SK-N-SH treated with all-trans-retinoic acid at 6 μM for 48 hours (cell line): ENCODE results near the gene IGFBP4.

Source experiments
- ATAC-seq: fragments of 200-7000 bp; cut with Tn5 transposase; 3 replicates; pipeline ENCODE4 v1.9.1; 2020; ENCODE audit warnings: mild to moderate bottlenecking, moderate library complexity
- ARNTL ChIP-seq: fragments of 450-650 bp; formaldehyde crosslinking; IDR thresholded peaks from 2 replicates; pipeline ENCODE4 v1.5.0; 2020; ENCODE audit warnings: low read depth, mild to moderate bottlenecking, moderate library complexity, borderline replicate concordance
- BACH2 ChIP-seq: fragments of 250-450 bp; sonication (Bioruptor Pico); IDR thresholded peaks from 2 replicates; pipeline ENCODE4 v1.9.0; 2021; ENCODE audit warnings: mild to moderate bottlenecking, borderline replicate concordance
- CSDC2 ChIP-seq: fragments of 250-450 bp; sonication (Bioruptor Pico); IDR thresholded peaks from 2 replicates; pipeline ENCODE4 v1.5.0; 2020; ENCODE audit warnings: mild to moderate bottlenecking, moderate library complexity
- ESRRG ChIP-seq: fragments of 250-450 bp; sonication (Bioruptor Pico); IDR thresholded peaks from 2 replicates; pipeline ENCODE4 v1.6.1; 2021; ENCODE audit warnings: mild to moderate bottlenecking
- GLIS3 ChIP-seq: fragments of 250-450 bp; sonication (Bioruptor Pico); IDR thresholded peaks from 2 replicates; pipeline ENCODE4 v1.5.0; 2020; ENCODE audit warnings: mild to moderate bottlenecking, moderate library complexity
- ISL1 ChIP-seq: fragments of 250-450 bp; sonication (Bioruptor Pico); IDR thresholded peaks from 2 replicates; pipeline ENCODE4 v2.1.2; 2022; ENCODE audit warnings: mild to moderate bottlenecking, moderate library complexity
- OSR1 ChIP-seq: fragments of 250-450 bp; sonication (Bioruptor Pico); IDR thresholded peaks from 2 replicates; pipeline ENCODE4 v1.8.0; 2022; ENCODE audit warnings: moderate library complexity, mild to moderate bottlenecking, inconsistent platforms
- PPARA ChIP-seq: fragments of 250-450 bp; sonication (Bioruptor Pico); IDR thresholded peaks from 2 replicates; pipeline ENCODE4 v1.5.0; 2020; ENCODE audit warnings: mild to moderate bottlenecking, borderline replicate concordance
- RARB ChIP-seq: fragments of 250-450 bp; sonication (Bioruptor Pico); IDR thresholded peaks from 2 replicates; pipeline ENCODE4 v1.8.0; 2021; ENCODE audit warnings: mild to moderate bottlenecking, moderate library complexity
- SNAI2 ChIP-seq: fragments of 250-450 bp; sonication (Bioruptor Pico); IDR thresholded peaks from 2 replicates; pipeline ENCODE4 v1.5.0; 2020; ENCODE audit warnings: mild to moderate bottlenecking, moderate library complexity
- TCF4 ChIP-seq: fragments of 250-450 bp; sonication (Bioruptor Pico); IDR thresholded peaks from 2 replicates; pipeline ENCODE4 v1.8.0; 2021; ENCODE audit warnings: mild to moderate bottlenecking, moderate library complexity, borderline replicate concordance
- TOX ChIP-seq: fragments of 250-450 bp; sonication (Bioruptor Pico); IDR thresholded peaks from 2 replicates; pipeline ENCODE4 v1.8.0; 2021; ENCODE audit warnings: mild to moderate bottlenecking, moderate library complexity, borderline replicate concordance
- TSHZ2 ChIP-seq: fragments of 250-450 bp; sonication (Bioruptor Pico); IDR thresholded peaks from 2 replicates; pipeline ENCODE4 v1.5.0; 2020; ENCODE audit warnings: mild to moderate bottlenecking, moderate library complexity
- ZFP3 ChIP-seq: fragments of 250-450 bp; sonication (Bioruptor Pico); IDR thresholded peaks from 2 replicates; pipeline ENCODE4 v1.5.0; 2020; ENCODE audit warnings: mild to moderate bottlenecking, moderate library complexity
- ZFP30 ChIP-seq: fragments of 450-650 bp; formaldehyde crosslinking; IDR thresholded peaks from 2 replicates; pipeline ENCODE4 v1.5.0; 2022; ENCODE audit warnings: mild to moderate bottlenecking, moderate library complexity
- ZNF565 ChIP-seq: fragments of 450-650 bp; formaldehyde crosslinking; conservative IDR thresholded peaks from 2 replicates; pipeline ENCODE4 v1.5.0; 2020; ENCODE audit warnings: low read depth, mild to moderate bottlenecking, moderate library complexity
- ZNF70 ChIP-seq: fragments of 450-650 bp; formaldehyde crosslinking; IDR thresholded peaks from 2 replicates; pipeline ENCODE4 v1.5.0; 2020; ENCODE audit warnings: mild to moderate bottlenecking, moderate library complexity
- ZNF8 ChIP-seq: fragments of 450-650 bp; formaldehyde crosslinking; IDR thresholded peaks from 2 replicates; pipeline ENCODE4 v1.5.0; 2020; ENCODE audit warnings: mild to moderate bottlenecking, moderate library complexity
- TF ChIP-seq, protein P1 (sequence below): fragments of 250-450 bp; sonication (Bioruptor Pico); IDR thresholded peaks from 2 replicates; pipeline ENCODE4 v1.8.0; 2021; ENCODE audit warnings: low read depth, mild to moderate bottlenecking, moderate library complexity, borderline replicate concordance
- TF ChIP-seq, protein P2 (sequence below): fragments of 250-450 bp; sonication (Bioruptor Pico); IDR thresholded peaks from 2 replicates; pipeline ENCODE4 v1.8.0; 2020; ENCODE audit warnings: mild to moderate bottlenecking, moderate library complexity, borderline replicate concordance

IGFBP4 gene

GRCh38 chr17:40415390-40415789 is 27.9 kb upstream of the IGFBP4 start:
- TF ChIP-seq CSDC2 (CRISPR knock-in tag) = no peak
- ATAC-seq = no peak

GRCh38 chr17:40416671-40417070 is 26.6 kb upstream of the IGFBP4 start:
- no peak for TF ChIP-seq TCF4
- no peak for TF ChIP-seq ISL1 (CRISPR knock-in tag)
- no peak for TF ChIP-seq ZFP30
- TF ChIP-seq PPARA (CRISPR knock-in tag) = no peak
- no peak for TF ChIP-seq BACH2
- TF ChIP-seq, protein P1, sequence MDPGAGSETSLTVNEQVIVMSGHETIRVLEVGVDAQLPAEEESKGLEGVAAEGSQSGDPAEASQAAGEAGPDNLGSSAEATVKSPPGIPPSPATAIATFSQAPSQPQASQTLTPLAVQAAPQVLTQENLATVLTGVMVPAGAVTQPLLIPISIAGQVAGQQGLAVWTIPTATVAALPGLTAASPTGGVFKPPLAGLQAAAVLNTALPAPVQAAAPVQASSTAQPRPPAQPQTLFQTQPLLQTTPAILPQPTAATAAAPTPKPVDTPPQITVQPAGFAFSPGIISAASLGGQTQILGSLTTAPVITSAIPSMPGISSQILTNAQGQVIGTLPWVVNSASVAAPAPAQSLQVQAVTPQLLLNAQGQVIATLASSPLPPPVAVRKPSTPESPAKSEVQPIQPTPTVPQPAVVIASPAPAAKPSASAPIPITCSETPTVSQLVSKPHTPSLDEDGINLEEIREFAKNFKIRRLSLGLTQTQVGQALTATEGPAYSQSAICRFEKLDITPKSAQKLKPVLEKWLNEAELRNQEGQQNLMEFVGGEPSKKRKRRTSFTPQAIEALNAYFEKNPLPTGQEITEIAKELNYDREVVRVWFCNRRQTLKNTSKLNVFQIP (CRISPR knock-in tag) = no peak
- TF ChIP-seq ZNF8 (CRISPR knock-in tag) = no peak
- ATAC-seq = no peak

- peak; percentile 30 for ATAC-seq
- TF ChIP-seq PPARA (CRISPR knock-in tag) = no peak
- no peak for TF ChIP-seq ZFP30
- peak; percentile 74 for TF ChIP-seq ZFP3 (CRISPR knock-in tag)
- no peak for TF ChIP-seq GLIS3
- no peak for TF ChIP-seq BACH2
- no peak for TF ChIP-seq TCF4
- TF ChIP-seq ZNF70 = no peak
- TF ChIP-seq, protein P1 (CRISPR knock-in tag) = no peak
- TF ChIP-seq, protein P2, sequence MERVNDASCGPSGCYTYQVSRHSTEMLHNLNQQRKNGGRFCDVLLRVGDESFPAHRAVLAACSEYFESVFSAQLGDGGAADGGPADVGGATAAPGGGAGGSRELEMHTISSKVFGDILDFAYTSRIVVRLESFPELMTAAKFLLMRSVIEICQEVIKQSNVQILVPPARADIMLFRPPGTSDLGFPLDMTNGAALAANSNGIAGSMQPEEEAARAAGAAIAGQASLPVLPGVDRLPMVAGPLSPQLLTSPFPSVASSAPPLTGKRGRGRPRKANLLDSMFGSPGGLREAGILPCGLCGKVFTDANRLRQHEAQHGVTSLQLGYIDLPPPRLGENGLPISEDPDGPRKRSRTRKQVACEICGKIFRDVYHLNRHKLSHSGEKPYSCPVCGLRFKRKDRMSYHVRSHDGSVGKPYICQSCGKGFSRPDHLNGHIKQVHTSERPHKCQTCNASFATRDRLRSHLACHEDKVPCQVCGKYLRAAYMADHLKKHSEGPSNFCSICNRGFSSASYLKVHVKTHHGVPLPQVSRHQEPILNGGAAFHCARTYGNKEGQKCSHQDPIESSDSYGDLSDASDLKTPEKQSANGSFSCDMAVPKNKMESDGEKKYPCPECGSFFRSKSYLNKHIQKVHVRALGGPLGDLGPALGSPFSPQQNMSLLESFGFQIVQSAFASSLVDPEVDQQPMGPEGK (CRISPR knock-in tag) = no peak
These were observed 26.0 kb upstream of the IGFBP4 start for GRCh38 chr17:40417258-40417608.

DNA sequence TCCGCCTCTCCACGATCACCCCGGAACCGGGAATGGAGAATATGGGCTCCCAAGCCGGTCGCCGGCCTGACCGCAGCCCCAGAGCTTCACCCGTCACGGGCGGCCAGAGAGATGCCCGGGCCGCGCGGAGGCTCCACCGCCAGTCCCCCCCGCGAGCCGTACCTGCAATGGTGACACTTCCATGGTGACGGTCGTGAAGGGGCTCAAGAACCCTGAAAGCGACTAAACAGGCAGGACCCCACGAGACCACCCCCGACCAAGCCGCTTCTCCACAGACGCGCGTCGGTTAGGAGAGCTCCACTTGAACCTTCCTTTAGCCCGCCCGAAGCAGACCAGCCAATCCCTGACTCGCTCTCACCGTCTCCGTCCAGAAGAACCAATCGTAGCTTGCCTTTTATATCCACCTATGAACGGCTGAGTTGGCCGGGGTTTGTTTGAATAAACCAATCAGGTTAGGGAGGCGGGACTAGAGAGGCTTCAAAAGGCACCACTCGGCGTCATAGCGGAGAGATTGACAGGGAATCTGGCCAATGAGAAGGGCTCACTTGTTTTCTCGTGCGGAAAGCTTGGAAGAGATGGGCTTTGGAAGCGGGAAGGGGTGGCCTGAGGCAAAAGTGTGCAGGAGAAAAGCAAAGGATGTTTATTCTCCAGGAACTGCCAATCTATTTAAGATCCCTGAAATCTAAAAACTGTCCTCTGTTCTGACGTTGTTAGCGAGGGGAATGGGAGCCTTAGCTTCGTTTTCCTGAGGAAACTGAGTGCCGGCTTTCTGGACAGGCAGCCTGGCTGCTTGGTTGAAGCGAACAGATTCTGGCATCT is 25.4 kb upstream of the IGFBP4 start, which contains the start of gene TOP2A:
Gene TOP2A, minus strand, starts transcription at position 288 of the 819 bp plus-strand sequence. Its CDS starts 105 bp downstream, at position 183.
- TF ChIP-seq ZNF565 (CRISPR knock-in tag) = 0 out of 2 replicates have a peak, but pooled peaks have one; percentile 13
- no peak for TF ChIP-seq TSHZ2 (CRISPR knock-in tag)
- ATAC-seq = peak; percentile 96

DNA sequence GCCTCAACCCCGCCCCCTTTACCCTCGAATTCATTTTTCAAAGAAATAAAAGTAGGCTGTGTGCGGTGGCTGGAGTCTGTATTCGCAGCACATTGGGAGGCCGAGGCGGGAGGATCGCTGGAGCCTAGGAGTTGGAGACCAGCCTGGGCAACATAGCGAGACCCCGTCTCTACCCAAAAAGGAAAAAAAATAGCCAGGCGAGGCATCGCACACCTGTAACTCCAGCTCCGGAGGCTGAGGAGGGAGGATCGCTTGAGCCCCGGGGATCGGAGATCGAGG is 24.9 kb upstream of the IGFBP4 start:
- ATAC-seq = no peak
- no peak for TF ChIP-seq ARNTL (CRISPR knock-in tag)
- TF ChIP-seq TOX (CRISPR knock-in tag) = no peak
- TF ChIP-seq ZFP3 (CRISPR knock-in tag) = no peak
- no peak for TF ChIP-seq BACH2
- TF ChIP-seq PPARA (CRISPR knock-in tag) = no peak
- TF ChIP-seq ESRRG (CRISPR knock-in tag) = no peak
- TF ChIP-seq RARB (CRISPR knock-in tag) = no peak
- TF ChIP-seq ZFP30 = no peak
- no peak for TF ChIP-seq SNAI2
- no peak for TF ChIP-seq TSHZ2 (CRISPR knock-in tag)
- TF ChIP-seq ZNF70 = no peak
- no peak for TF ChIP-seq ZNF8 (CRISPR knock-in tag)
- no peak for TF ChIP-seq OSR1 (CRISPR knock-in tag)
- TF ChIP-seq ISL1 (CRISPR knock-in tag) = no peak
- TF ChIP-seq, protein P1 (CRISPR knock-in tag) = no peak
